Mesendoderm (in vitro differentiated cells): ENCODE results near the gene EXPH5.

Experiments
- DNase-seq: peaks from one replicate; pipeline ENCODE4 v3.0.0; 2013
- H2AK5ac ChIP-seq: 2 replicates; pipeline ENCODE4 v1.6.1; 2013; ENCODE audit warnings: low read length, inconsistent platforms
- H2BK120ac ChIP-seq: 2 replicates; pipeline ENCODE4 v1.6.1; 2013; ENCODE audit warnings: low read depth, mild to moderate bottlenecking, low read length, moderate library complexity, mixed read lengths
- H2BK15ac ChIP-seq: replicated peaks from 2 replicates; pipeline ENCODE4 v1.6.1; 2013; ENCODE audit warnings: low read depth, mild to moderate bottlenecking, moderate library complexity
- H2BK5ac ChIP-seq: 2 replicates; pipeline ENCODE4 v1.6.1; 2013; ENCODE audit warnings: low read length, inconsistent platforms
- H3K18ac ChIP-seq: 2 replicates; pipeline ENCODE4 v1.6.1; 2013; ENCODE audit warnings: mild to moderate bottlenecking, low read length, mixed read lengths
- H3K23ac ChIP-seq: one replicate; pipeline ENCODE4 v1.6.1; 2013; ENCODE audit warnings: low read length
- H3K27ac ChIP-seq: 2 replicates; pipeline ENCODE4 v1.5.1; 2013; ENCODE audit warnings: low read depth, mild to moderate bottlenecking, inconsistent platforms, low read length, moderate library complexity
- H3K27me3 ChIP-seq: 2 replicates; pipeline ENCODE4 v1.6.1; 2013; ENCODE audit warnings: low read length, control low read depth, mild to moderate bottlenecking, inconsistent platforms; ENCODE audit not compliant: insufficient read depth, poor library complexity
- H3K36me3 ChIP-seq: 2 replicates; pipeline ENCODE4 v1.6.1; 2013; ENCODE audit warnings: low read length, inconsistent platforms; ENCODE audit not compliant: control insufficient read depth, insufficient read depth
- H3K4ac ChIP-seq: one replicate; pipeline ENCODE4 v1.6.1; 2013; ENCODE audit warnings: low read depth, mild to moderate bottlenecking, low read length, moderate library complexity
- H3K4me1 ChIP-seq: 2 replicates; pipeline ENCODE4 v1.6.1; 2013; ENCODE audit warnings: low read depth, low read length, inconsistent platforms; ENCODE audit not compliant: control insufficient read depth
- H3K4me2 ChIP-seq: 2 replicates; pipeline ENCODE4 v1.6.1; 2013; ENCODE audit warnings: low read length
- H3K4me3 ChIP-seq: 2 replicates; pipeline ENCODE4 v1.5.1; 2013; ENCODE audit warnings: mild to moderate bottlenecking, low read length
- H3K56ac ChIP-seq: one replicate; pipeline ENCODE4 v1.6.1; 2013; ENCODE audit warnings: low read length
- H3K79me1 ChIP-seq: 2 replicates; pipeline ENCODE4 v1.6.1; 2013; ENCODE audit warnings: low read length, inconsistent platforms
- H3K79me2 ChIP-seq: 2 replicates; pipeline ENCODE4 v1.6.1; 2013; ENCODE audit warnings: mild to moderate bottlenecking, low read length; ENCODE audit not compliant: control insufficient read depth, insufficient read depth
- H3K9ac ChIP-seq: 2 replicates; pipeline ENCODE4 v1.6.1; 2013; ENCODE audit warnings: low read length, inconsistent platforms
- H4K5ac ChIP-seq: one replicate; pipeline ENCODE4 v1.6.1; 2013; ENCODE audit warnings: low read length
- H4K8ac ChIP-seq: one replicate; pipeline ENCODE4 v1.6.1; 2013; ENCODE audit warnings: low read depth, mild to moderate bottlenecking, control low read depth, low read length, moderate library complexity
- WGBS: extraction: QIAGEN DNeasy Blood & Tissue Kit; methylation state at CpG from one replicate; pipeline ENCODE4 v1.1.7; 2013; ENCODE audit warnings: low lambda C conversion rate, missing lambda C conversion rate; ENCODE audit not compliant: insufficient coverage; ENCODE audit errors: extremely low coverage; 5-methylcytosine and 5-hydroxymethylcytosine counted together

EXPH5 gene

DNA sequence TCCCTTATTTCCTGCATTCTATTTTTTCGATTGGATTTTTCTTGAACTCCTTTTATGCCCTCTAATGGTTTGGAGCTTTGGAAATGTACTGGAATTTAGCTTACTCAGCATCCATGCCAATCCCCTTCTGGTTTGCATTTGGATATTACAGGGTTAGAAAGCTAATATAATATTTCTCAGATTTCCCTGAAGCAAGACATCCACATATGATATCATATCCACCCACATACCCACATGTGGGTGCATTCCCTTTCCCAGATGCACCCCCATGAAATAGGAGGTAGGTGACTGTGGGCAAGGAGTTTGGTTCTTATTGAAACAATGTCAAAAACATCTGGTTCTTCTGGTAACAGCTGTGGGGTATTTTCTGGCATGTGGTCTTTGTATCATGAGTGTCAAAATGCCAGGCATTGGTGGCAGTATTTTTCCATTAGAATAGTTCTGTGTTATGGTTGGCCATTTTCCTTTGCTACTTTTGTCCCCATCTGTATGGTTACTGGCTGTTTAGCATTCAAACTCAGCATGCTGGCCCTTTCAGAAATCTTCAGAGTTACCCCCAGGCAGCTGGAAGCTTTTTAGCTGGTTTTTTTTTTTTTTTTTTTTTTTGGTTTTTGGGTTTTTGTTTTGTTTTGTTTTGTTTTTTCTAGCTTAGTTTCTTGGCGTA lies 38.6 kb upstream of the EXPH5 start:
- H2BK5ac ChIP-seq, result no peak overlapping the region
- no peak overlapping the region for H4K8ac ChIP-seq
- H3K18ac ChIP-seq, result no peak overlapping the region
- H3K27ac ChIP-seq, result no peak overlapping the region
- H3K4me2 ChIP-seq, result no peak overlapping the region
- H3K56ac ChIP-seq, result no peak overlapping the region
- no CpG with 5 or more reads among the region's 2 CpGs for WGBS
- no peak for DNase-seq
- H3K23ac ChIP-seq, result no peak overlapping the region
- H2AK5ac ChIP-seq, result no peak overlapping the region
- no peaks in the 10 kb centered on the region for H3K36me3 ChIP-seq
- H3K79me1 ChIP-seq, result no peaks in the 10 kb centered on the region
- H2BK15ac ChIP-seq, result no peak overlapping the region
- no peak overlapping the region for H3K9ac ChIP-seq
- H2BK120ac ChIP-seq, result no peak overlapping the region
- H3K4me3 ChIP-seq, result no peak overlapping the region
- no peaks in the 10 kb centered on the region for H3K27me3 ChIP-seq
- no peaks in the 10 kb centered on the region for H3K4me1 ChIP-seq
- no peak overlapping the region for H3K4ac ChIP-seq
- no peak overlapping the region for H4K5ac ChIP-seq
- no peaks in the 10 kb centered on the region for H3K79me2 ChIP-seq

DNA sequence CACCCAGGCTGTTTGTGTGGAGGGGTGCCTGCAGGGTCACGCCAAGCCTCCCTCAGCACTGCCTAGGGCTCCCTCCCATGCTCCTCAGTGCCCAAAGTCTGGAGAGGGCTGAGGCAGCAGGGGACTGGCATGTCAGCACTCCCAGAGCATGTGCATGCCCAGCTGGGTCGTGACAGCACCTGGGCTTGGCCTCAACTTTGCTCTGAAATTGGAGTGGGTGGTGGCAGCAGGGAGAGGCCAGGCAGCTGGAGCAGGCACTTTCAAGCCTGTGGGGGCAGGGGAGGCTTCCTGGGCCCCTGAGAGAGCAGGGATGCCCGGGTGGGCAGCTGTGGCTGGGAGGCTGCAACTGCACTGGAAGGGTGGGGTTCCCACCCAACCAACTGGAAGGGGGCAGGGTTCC lies 35.7 kb upstream of the EXPH5 start:
- Histone ChIP-seq H4K5ac (no peak overlapping the region), H4K8ac (no peak overlapping the region), H3K4me2 (no peak overlapping the region), H3K56ac (no peak overlapping the region), H3K79me2 (no peaks in the 10 kb centered on the region), H3K36me3 (no peaks in the 10 kb centered on the region), H3K27me3 (no peaks in the 10 kb centered on the region), H2AK5ac (no peak overlapping the region), H3K4ac (no peak overlapping the region), H2BK5ac (no peak overlapping the region), H3K4me3 (no peak overlapping the region), H3K18ac (no peak overlapping the region), H2BK15ac (no peak overlapping the region), H3K9ac (no peak overlapping the region), H3K27ac (no peak overlapping the region), H2BK120ac (no peak overlapping the region), H3K23ac (no peak overlapping the region), H3K4me1 (peaks cover 4% of the 10 kb centered on the region), H3K79me1 (no peaks in the 10 kb centered on the region)
- DNase-seq, result no peak
- no CpG with 5 or more reads among the region's 3 CpGs for WGBS

DNA sequence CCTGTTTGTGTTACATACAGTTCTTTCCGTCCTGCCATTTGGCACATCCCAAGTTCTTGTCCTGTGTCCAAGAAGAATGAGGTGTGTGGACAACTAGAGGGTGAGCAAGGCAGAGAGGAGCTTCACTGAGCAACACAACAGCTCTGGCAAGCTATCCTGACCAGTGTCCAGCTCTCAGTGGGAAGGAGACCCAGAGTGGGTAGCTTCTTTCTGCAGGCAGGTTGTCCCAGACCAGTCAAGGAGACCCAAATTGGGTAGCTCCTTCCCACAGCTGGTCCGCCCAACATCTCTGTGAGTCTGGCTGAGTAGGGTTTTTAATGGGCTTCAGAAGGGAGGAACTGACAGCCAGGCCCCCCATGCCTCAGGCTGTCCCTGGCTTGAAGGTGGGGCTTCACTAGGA lies 35.2 kb upstream of the EXPH5 start:
- H2BK120ac ChIP-seq, result no peak overlapping the region
- no peak overlapping the region for H3K23ac ChIP-seq
- no peak overlapping the region for H3K4me3 ChIP-seq
- H3K36me3 ChIP-seq, result no peaks in the 10 kb centered on the region
- no peak overlapping the region for H4K5ac ChIP-seq
- H3K79me1 ChIP-seq, result no peaks in the 10 kb centered on the region
- no peak overlapping the region for H3K4ac ChIP-seq
- H4K8ac ChIP-seq, result no peak overlapping the region
- H3K56ac ChIP-seq, result no peak overlapping the region
- no peak overlapping the region for H2BK5ac ChIP-seq
- no peak overlapping the region for H2AK5ac ChIP-seq
- peaks cover 7% of the 10 kb centered on the region for H3K4me1 ChIP-seq
- no peak overlapping the region for H3K18ac ChIP-seq
- H3K27ac ChIP-seq, result no peak overlapping the region
- H3K79me2 ChIP-seq, result no peaks in the 10 kb centered on the region
- no peak overlapping the region for H2BK15ac ChIP-seq
- no peak overlapping the region for H3K4me2 ChIP-seq
- H3K27me3 ChIP-seq, result no peaks in the 10 kb centered on the region
- DNase-seq, result no peak
- no peak overlapping the region for H3K9ac ChIP-seq
- no CpG with 5 or more reads among the region's 2 CpGs for WGBS

DNA sequence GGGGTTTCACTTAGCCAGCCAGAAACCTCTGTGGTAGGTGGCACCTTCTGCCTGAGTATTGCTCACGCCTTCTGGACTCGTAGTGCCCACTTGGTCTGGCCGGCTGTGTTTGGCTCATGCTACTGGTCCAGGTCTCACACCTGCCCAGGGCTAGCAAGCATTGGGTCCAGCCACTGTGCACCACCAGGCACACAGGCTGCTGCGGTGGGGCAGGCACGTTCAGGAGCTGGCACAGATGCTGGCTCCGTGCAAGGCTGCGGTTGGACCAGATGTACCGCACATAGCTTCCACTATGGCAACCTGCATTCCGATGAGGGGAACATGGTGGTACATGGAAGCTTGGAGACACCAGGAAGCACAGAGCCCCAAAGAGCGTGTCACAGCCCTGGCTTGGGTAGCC lies 34.8 kb upstream of the EXPH5 start:
- Histone ChIP-seq H2BK5ac (no peak overlapping the region), H2BK15ac (no peak overlapping the region), H3K18ac (no peak overlapping the region), H3K27ac (no peak overlapping the region), H3K4ac (no peak overlapping the region), H3K9ac (no peak overlapping the region), H3K23ac (no peak overlapping the region), H3K27me3 (no peaks in the 10 kb centered on the region), H3K79me2 (no peaks in the 10 kb centered on the region), H2BK120ac (no peak overlapping the region), H3K4me2 (no peak overlapping the region), H2AK5ac (no peak overlapping the region), H3K4me1 (peaks cover 7% of the 10 kb centered on the region), H4K5ac (no peak overlapping the region), H3K79me1 (no peaks in the 10 kb centered on the region), H3K4me3 (no peak overlapping the region), H4K8ac (no peak overlapping the region), H3K36me3 (no peaks in the 10 kb centered on the region), H3K56ac (no peak overlapping the region)
- no peak for DNase-seq
- no CpG with 5 or more reads among the region's 10 CpGs for WGBS

DNA sequence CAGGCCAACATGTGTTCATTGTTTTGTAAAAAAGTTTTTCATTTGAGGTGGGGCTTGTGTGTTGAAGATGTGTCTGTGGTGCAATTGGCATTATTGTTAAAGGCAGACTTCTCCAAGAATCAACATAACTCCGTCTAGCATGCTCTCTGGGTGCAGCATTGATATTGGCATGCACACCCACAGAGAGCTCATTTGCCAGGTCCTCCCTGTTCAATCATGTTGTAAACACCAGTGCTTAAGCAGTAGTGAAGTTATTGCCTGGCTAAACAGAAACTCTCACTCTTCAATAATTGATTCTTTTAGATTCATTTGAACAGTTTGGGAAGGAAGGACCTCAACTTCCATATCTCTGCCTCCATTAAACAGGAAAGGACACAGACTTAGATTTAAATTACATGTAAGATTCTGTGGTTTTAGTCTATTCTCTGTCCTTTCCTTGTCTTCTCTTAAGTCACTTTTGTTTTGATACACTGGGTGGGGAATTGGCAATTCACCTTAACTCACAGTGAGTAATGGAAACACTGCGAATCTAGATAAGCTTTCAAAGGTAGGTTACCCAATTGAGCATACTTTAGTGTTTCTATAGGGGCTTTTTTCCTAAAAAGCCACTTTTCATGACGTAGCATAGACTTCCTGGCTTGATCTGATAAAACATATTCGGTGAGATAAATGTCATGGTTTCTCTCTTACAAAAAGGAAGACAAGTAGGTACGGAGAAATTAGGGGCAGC lies 30.8 kb upstream of the EXPH5 start:
- no peak overlapping the region for H2AK5ac ChIP-seq
- H3K79me2 ChIP-seq, result no peaks in the 10 kb centered on the region
- H3K79me1 ChIP-seq, result no peaks in the 10 kb centered on the region
- no peak overlapping the region for H3K23ac ChIP-seq
- H3K56ac ChIP-seq, result no peak overlapping the region
- H3K4me2 ChIP-seq, result no peak overlapping the region
- H3K4ac ChIP-seq, result no peak overlapping the region
- H2BK5ac ChIP-seq, result no peak overlapping the region
- H2BK15ac ChIP-seq, result no peak overlapping the region
- no peak for DNase-seq
- no peaks in the 10 kb centered on the region for H3K36me3 ChIP-seq
- no peak overlapping the region for H2BK120ac ChIP-seq
- no peak overlapping the region for H4K5ac ChIP-seq
- H3K27me3 ChIP-seq, result no peaks in the 10 kb centered on the region
- peaks cover 7% of the 10 kb centered on the region for H3K4me1 ChIP-seq
- H4K8ac ChIP-seq, result no peak overlapping the region
- no peak overlapping the region for H3K9ac ChIP-seq
- no peak overlapping the region for H3K27ac ChIP-seq
- no peak overlapping the region for H3K18ac ChIP-seq
- H3K4me3 ChIP-seq, result no peak overlapping the region
- whole genome bisulfite sequencing, result no CpG with 5 or more reads among the region's 5 CpGs
